Vagina (tissue), 2 donors: ENCODE measurements around the gene SPNS3. TPM values are rescaled to one million over a fixed set of nuclear protein-coding genes. Genes with fewer than 3 reads are reported as not detected.

Source experiments
- DNase-seq, 2 donors: peaks; one replicate each; pipeline ENCODE4 v3.0.0-alpha.2; 2017; ENCODE audit errors: extremely low spot score in 2 of 2
- H3K27ac ChIP-seq: fragments of 200-600 bp; sonication (generic); one replicate; pipeline ENCODE4 v1.5.1; 2019
- H3K27me3 ChIP-seq: fragments of 200-600 bp; sonication (generic); one replicate; pipeline ENCODE4 v1.5.1; 2019
- H3K36me3 ChIP-seq, 2 donors: fragments of 200-600 bp; sonication (generic); one replicate each; pipeline ENCODE4 v1.5.1; 2017 to 2019
- H3K4me1 ChIP-seq: fragments of 200-600 bp; sonication (generic); one replicate; pipeline ENCODE4 v1.5.1; 2019
- H3K4me3 ChIP-seq, 2 donors: fragments of 200-600 bp; sonication (generic); 1 replicate in 1 of 2; 2 replicates in 1 of 2; pipeline ENCODE4 v1.5.1; 2016 to 2019
- H3K9me3 ChIP-seq: fragments of 200-600 bp; sonication (generic); one replicate; pipeline ENCODE4 v1.5.1; 2019
- CTCF ChIP-seq, 3 experiments: fragments of 450-650 bp in 2 of 3; fragments of 200-600 bp in 1 of 3; sonication (generic) in 1 of 3; IDR thresholded peaks; one replicate each; pipeline ENCODE4 v1.5.1; 2017 to 2019; ENCODE audit warnings: antibody characterized with exemption in 3 of 3, mild to moderate bottlenecking in 2 of 3, moderate library complexity in 2 of 3
- POLR2A ChIP-seq, 2 donors: fragments of 450-650 bp; IDR thresholded peaks; one replicate each; pipeline ENCODE4 v1.6.1; 2017; ENCODE audit warnings: antibody characterized with exemption in 2 of 2, mild to moderate bottlenecking in 2 of 2, moderate library complexity in 2 of 2
- POLR2AphosphoS5 ChIP-seq, 2 donors: sonication (generic); formaldehyde crosslinking; IDR thresholded peaks; one replicate each; pipeline ENCODE4 v1.9.0; 2017; ENCODE audit warnings: antibody characterized with exemption in 2 of 2, mild to moderate bottlenecking in 2 of 2, low read depth in 1 of 2; ENCODE audit not compliant: insufficient read depth in 1 of 2
- intact Hi-C: fragments of 100-400 bp; cut with DNase I; formaldehyde crosslinking; loops from one replicate; pipeline ENCODE4 v1.15.1; 2023
- total RNA-seq: library from RNA; depleted of rRNA; stranded (reverse); fragments of >200 nt; gene quantifications from one replicate; pipeline ENCODE4 v1.2.3, GENCODE V29; 2016

Gene SPNS3
- total RNA-seq, 1 donor from 2014 or later: not detected

- no peaks in the 10 kb centered on the region for H3K36me3 ChIP-seq
- intact Hi-C loops: no loop called here
- peaks cover 6% of the 10 kb centered on the region for H3K4me1 ChIP-seq
- TF ChIP-seq POLR2A (IDR thresholded peaks at IDR 0.05) (no peak), CTCF (IDR thresholded peaks at IDR 0.05) (no peak), POLR2AphosphoS5 (IDR thresholded peaks at IDR 0.05; ENCODE audit: insufficient read depth in 1 of 2, low read depth in 1 of 2) (no peak)
- no peak overlapping the region for H3K27ac ChIP-seq
- H3K9me3 ChIP-seq: no peaks in the 10 kb centered on the region
- no peak for DNase-seq
- no peak overlapping the region for H3K4me3 ChIP-seq
- H3K27me3 ChIP-seq: no peaks in the 10 kb centered on the region
Measured at GRCh38 chr17:4443476-4443875, 9.7 kb downstream of the SPNS3 start.

- intact Hi-C loops: no loop called here
- no peaks in the 10 kb centered on the region for H3K9me3 ChIP-seq
Measured at GRCh38 chr17:4444782-4445473, 11.2 kb downstream of the SPNS3 start.

GRCh38 chr17:4445731-4446130, 12.0 kb downstream of the SPNS3 start:
- no peaks in the 10 kb centered on the region for H3K9me3 ChIP-seq
- no peak overlapping the region for H3K27ac ChIP-seq
- peaks cover 6% of the 10 kb centered on the region for H3K4me1 ChIP-seq
- intact Hi-C loops: no loop called here
- H3K27me3 ChIP-seq: no peaks in the 10 kb centered on the region
- no peak for DNase-seq
- H3K36me3 ChIP-seq: no peaks in the 10 kb centered on the region
- no peak for TF ChIP-seq POLR2AphosphoS5 (IDR thresholded peaks at IDR 0.05; ENCODE audit: insufficient read depth in 1 of 2, low read depth in 1 of 2)
- TF ChIP-seq CTCF (IDR thresholded peaks at IDR 0.05): no peak
- no peak for TF ChIP-seq POLR2A (IDR thresholded peaks at IDR 0.05)
- H3K4me3 ChIP-seq: no peak overlapping the region

More at GRCh38 chr17:4444782-4445473, 11.2 kb downstream of the SPNS3 start:
- Histone ChIP-seq H3K27me3 (no peaks in the 10 kb centered on the region), H3K4me3 (no peak overlapping the region), H3K27ac (no peak overlapping the region), H3K36me3 (no peaks in the 10 kb centered on the region), H3K4me1 (peaks cover 6% of the 10 kb centered on the region)
- DNase-seq: no peak
- no peak for TF ChIP-seq POLR2A (IDR thresholded peaks at IDR 0.05)
- no peak for TF ChIP-seq CTCF (IDR thresholded peaks at IDR 0.05)
- TF ChIP-seq POLR2AphosphoS5 (IDR thresholded peaks at IDR 0.05; ENCODE audit: insufficient read depth in 1 of 2, low read depth in 1 of 2): no peak

- no peaks in the 10 kb centered on the region for H3K36me3 ChIP-seq
- TF ChIP-seq POLR2AphosphoS5 (IDR thresholded peaks at IDR 0.05; ENCODE audit: insufficient read depth in 1 of 2, low read depth in 1 of 2) (no peak), CTCF (IDR thresholded peaks at IDR 0.05) (no peak), POLR2A (IDR thresholded peaks at IDR 0.05) (no peak)
- H3K9me3 ChIP-seq: no peaks in the 10 kb centered on the region
- no peak overlapping the region for H3K27ac ChIP-seq
- no peak for DNase-seq
- no peaks in the 10 kb centered on the region for H3K4me1 ChIP-seq
- intact Hi-C loops: no loop called here
- H3K27me3 ChIP-seq: no peaks in the 10 kb centered on the region
- H3K4me3 ChIP-seq: no peak overlapping the region
Measured at GRCh38 chr17:4446326-4447071, 12.8 kb downstream of the SPNS3 start.
